COLO829 (cell line): Measurements from ENCODE around the gene FALEC.

Experiments
- DNase-seq: peaks from one replicate; pipeline ENCODE4 v3.0.0; 2012; ENCODE audit warnings: low spot score

FALEC gene

GRCh38 chr1:150545486-150546032 is 30.0 kb downstream of the FALEC start:
- DNase-seq = no peak

GRCh38 chr1:150546294-150546937 is 30.9 kb downstream of the FALEC start:
- DNase-seq = no peak

- no peak for DNase-seq
Observed at GRCh38 chr1:150548324-150548631, 32.7 kb downstream of the FALEC start.

- DNase-seq = no peak
Observed at GRCh38 chr1:150548632-150549495, 33.3 kb downstream of the FALEC start, which contains the start of gene ADAMTSL4. ADAMTSL4 (plus strand) TSS chr1:150549408; CDS start chr1:150552289, 2,881 bp downstream.

- DNase-seq = no peak
Observed at GRCh38 chr1:150549496-150550221, 34.1 kb downstream of the FALEC start.

GRCh38 chr1:150550222-150551050 is 34.9 kb downstream of the FALEC start:
- DNase-seq = no peak

- no peak for DNase-seq
Observed at GRCh38 chr1:150551051-150551783, 35.7 kb downstream of the FALEC start.

- DNase-seq = no peak
Observed at GRCh38 chr1:150551784-150552127, 36.2 kb downstream of the FALEC start.

- no peak for DNase-seq
Observed at GRCh38 chr1:150552128-150552910, 36.8 kb downstream of the FALEC start.

GRCh38 chr1:150552911-150553289 is 37.3 kb downstream of the FALEC start:
- DNase-seq = no peak

- DNase-seq = no peak
Observed at GRCh38 chr1:150553392-150554085, 38.0 kb downstream of the FALEC start.

GRCh38 chr1:150554086-150554452 is 38.5 kb downstream of the FALEC start:
- no peak for DNase-seq

- DNase-seq = no peak
Observed at GRCh38 chr1:150555198-150555970, 39.8 kb downstream of the FALEC start.

- no peak for DNase-seq
Observed at GRCh38 chr1:150555971-150556865, 40.7 kb downstream of the FALEC start.

- DNase-seq = no peak
Observed at GRCh38 chr1:150557065-150557600, 41.6 kb downstream of the FALEC start.

- DNase-seq = no peak
Observed at GRCh38 chr1:150557813-150558212, 42.3 kb downstream of the FALEC start.

GRCh38 chr1:150558303-150558704 is 42.8 kb downstream of the FALEC start:
- no peak for DNase-seq
